Hematopoietic multipotent progenitor cell treated with erythropoietin and hydrocortisone succinate and interleukin-3 and kit ligand, for 17 days (in vitro differentiated cells): Measurements from ENCODE around the gene SWI5.
A peak's percentile ranks its signal among the peaks of the same experiment; 100 is the strongest.

Experiments used
- DNase-seq: peaks from one replicate; pipeline ENCODE4 v3.0.0-alpha.2; 2015; ENCODE audit warnings: low spot score

SWI5 gene

GRCh38 chr9:128321343-128321742, 45.3 kb downstream of the SWI5 start:
- no peak for DNase-seq

- no peak for DNase-seq
Observed at GRCh38 chr9:128321879-128322403, 45.9 kb downstream of the SWI5 start.

GRCh38 chr9:128322404-128323211, 46.5 kb downstream of the SWI5 start, which contains the start of the genes COQ4 and TRUB2:
TSS of gene COQ4 (plus strand) at chr9:128322839. CDS start at chr9:128322859, 20 bp downstream.
TSS of gene TRUB2 (minus strand) at chr9:128322447. CDS start at chr9:128322408, 39 bp downstream.
- peak; percentile 91 for DNase-seq

GRCh38 chr9:128323212-128323730, 47.2 kb downstream of the SWI5 start:
- no peak for DNase-seq

- no peak for DNase-seq
Observed at GRCh38 chr9:128323791-128324190, 47.7 kb downstream of the SWI5 start.

- no peak for DNase-seq
Observed at GRCh38 chr9:128324401-128324800, 48.3 kb downstream of the SWI5 start.

GRCh38 chr9:128325629-128326028, 49.6 kb downstream of the SWI5 start:
- DNase-seq, result no peak

- DNase-seq, result no peak
Observed at GRCh38 chr9:128333451-128333869, 57.4 kb downstream of the SWI5 start.

- no peak for DNase-seq
Observed at GRCh38 chr9:128335161-128335560, 59.1 kb downstream of the SWI5 start.

GRCh38 chr9:128335914-128336313, 59.8 kb downstream of the SWI5 start:
- DNase-seq, result no peak

- no peak for DNase-seq
Observed at GRCh38 chr9:128337936-128338335, 61.9 kb downstream of the SWI5 start.
